GM12865 (cell line): ENCODE results near the gene SH3BGR.

Source experiments
- DNase-seq: peaks from one replicate; pipeline ENCODE4 v3.0.0; 2010; ENCODE audit warnings: low read depth
- H3K4me3 ChIP-seq: 2 replicates; pipeline ENCODE4 v1.5.1; 2011; ENCODE audit warnings: mild to moderate bottlenecking, low read depth, low read length, control low read depth
- TF ChIP-seq, protein P1 (sequence below): IDR thresholded peaks from 2 replicates; pipeline ENCODE4 v1.5.1; 2011; ENCODE audit warnings: low read length, control low read depth, low read depth, inconsistent platforms; ENCODE audit not compliant: insufficient read depth; ENCODE audit errors: missing control alignments

The SH3BGR gene

DNA sequence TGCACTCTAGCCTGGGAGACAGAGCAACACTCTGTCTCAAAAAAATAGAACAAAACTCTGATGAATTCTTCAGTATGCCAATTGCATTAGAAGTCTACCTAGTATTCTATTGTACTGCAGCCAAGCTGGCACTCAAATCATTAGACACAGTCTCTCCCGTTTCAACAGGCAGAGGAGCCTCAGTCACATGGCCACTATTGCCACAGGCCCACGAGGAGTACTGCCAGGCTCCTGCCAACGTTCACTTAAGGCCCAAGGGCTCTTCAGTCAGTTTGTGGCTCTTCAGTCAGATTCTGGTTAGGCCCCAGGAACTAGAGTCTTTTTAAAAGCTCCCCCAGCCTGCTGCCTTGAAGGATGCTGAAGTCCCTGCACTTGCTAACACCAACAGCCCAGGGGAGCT is 73.4 kb downstream of the SH3BGR start:
- DNase-seq: no peak
- TF ChIP-seq, protein P1, sequence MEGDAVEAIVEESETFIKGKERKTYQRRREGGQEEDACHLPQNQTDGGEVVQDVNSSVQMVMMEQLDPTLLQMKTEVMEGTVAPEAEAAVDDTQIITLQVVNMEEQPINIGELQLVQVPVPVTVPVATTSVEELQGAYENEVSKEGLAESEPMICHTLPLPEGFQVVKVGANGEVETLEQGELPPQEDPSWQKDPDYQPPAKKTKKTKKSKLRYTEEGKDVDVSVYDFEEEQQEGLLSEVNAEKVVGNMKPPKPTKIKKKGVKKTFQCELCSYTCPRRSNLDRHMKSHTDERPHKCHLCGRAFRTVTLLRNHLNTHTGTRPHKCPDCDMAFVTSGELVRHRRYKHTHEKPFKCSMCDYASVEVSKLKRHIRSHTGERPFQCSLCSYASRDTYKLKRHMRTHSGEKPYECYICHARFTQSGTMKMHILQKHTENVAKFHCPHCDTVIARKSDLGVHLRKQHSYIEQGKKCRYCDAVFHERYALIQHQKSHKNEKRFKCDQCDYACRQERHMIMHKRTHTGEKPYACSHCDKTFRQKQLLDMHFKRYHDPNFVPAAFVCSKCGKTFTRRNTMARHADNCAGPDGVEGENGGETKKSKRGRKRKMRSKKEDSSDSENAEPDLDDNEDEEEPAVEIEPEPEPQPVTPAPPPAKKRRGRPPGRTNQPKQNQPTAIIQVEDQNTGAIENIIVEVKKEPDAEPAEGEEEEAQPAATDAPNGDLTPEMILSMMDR: no peak
- H3K4me3 ChIP-seq: no peak overlapping the region

DNA sequence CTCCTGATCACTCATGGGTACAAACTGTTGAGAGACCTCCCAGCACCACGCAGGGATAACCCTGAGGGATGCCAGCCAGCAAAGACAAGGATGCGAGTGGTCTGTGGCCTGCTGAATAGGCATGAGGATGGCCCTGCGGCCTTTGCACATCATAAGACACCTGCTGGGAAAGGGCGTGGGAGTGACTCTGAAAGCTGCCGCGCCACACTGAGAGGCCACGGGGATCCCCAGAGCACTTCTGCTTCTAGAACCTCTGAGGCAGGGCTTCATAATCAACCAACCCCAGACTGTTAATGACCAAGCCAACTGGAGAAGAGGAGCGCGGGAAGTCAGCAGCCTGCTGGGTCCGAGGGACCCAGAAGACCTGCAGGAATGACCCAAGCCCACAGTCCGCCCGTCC is 73.8 kb downstream of the SH3BGR start:
- peak; percentile 9 for DNase-seq
- no peak overlapping the region for H3K4me3 ChIP-seq
- TF ChIP-seq, protein P1: no peak

DNA sequence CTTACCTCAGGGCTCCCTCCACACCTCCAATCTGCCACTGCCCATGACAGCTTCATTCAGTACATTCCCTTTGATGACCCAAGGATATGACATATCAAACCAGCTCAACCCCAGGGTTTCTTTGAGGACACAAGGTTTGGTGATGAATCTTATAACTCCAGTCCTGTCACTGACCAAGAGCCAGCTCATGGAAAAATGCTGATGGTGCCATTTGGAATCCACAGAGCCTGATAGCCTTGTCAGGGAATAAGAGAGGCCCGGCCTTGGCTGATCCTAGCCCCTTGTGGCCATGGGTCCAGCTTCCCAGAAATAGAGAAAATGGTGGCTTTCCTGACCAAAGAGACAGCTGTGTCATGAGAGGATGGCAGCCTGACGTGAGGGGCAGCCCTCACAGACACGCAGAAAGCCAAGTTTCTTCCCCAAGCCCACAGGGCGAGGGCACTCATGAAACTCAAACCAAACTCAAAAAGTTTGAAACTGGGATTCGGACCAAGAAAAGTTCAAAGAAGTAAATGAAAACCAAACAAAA is 75.4 kb downstream of the SH3BGR start:
- no peak overlapping the region for H3K4me3 ChIP-seq
- TF ChIP-seq, protein P1: no peak
- no peak for DNase-seq

DNA sequence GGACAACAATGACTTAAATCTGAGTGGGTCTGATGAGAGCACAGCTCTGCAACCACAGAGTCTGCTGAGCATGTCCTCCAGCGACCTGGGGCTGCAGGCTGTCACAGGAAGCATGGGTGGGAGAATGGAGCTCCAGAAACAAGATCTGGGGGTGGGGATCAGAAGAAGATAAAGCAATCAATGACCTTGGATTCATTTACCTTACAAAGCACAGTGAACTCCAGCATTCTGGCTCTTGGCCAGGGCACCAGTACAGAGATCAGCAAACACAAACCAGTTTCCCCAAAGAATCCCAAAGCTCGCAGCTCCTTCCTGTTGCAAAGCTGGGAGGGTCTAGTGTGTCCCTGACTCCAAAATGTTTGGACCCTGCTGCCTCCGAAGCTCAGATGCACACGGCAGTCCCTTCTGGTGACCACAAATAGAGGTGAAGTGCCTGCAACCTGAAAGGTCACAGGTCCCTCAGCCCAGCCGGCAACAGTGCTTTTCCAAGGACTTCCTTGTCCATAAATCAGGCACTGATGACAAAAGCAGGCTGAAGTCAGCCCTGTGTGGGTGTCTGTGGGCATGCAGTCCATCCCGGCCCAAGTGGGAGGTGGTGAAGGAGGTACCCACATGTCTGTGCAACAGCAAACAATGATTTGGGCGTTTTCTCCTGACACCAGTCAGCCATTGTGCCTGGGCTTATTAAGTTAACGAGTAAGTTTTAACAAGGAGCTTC is 76.1 kb downstream of the SH3BGR start:
- no peak for DNase-seq
- TF ChIP-seq, protein P1: no peak
- H3K4me3 ChIP-seq: no peak overlapping the region

DNA sequence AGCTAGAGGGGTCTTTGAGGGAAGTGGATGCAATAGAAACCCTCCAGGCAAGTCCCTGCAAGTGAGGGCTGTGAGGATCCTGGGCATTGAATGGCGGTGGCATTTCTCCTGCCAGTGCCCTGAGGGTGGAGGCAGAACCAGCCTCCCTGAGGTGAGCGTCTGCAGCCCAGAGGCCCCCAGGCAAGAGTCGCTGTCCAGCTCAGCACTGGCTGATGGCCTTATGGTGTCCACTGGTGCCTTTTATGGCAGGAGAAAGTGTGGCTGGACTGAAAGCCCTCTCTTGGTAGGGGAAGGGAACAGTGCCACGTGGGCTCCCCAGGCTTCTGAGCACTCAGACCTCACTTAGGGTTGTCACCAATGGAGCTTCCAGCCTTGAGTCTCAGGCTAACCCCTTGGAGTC is 77.3 kb downstream of the SH3BGR start:
- DNase-seq: no peak
- H3K4me3 ChIP-seq: no peak overlapping the region
- TF ChIP-seq, protein P1: no peak

DNA sequence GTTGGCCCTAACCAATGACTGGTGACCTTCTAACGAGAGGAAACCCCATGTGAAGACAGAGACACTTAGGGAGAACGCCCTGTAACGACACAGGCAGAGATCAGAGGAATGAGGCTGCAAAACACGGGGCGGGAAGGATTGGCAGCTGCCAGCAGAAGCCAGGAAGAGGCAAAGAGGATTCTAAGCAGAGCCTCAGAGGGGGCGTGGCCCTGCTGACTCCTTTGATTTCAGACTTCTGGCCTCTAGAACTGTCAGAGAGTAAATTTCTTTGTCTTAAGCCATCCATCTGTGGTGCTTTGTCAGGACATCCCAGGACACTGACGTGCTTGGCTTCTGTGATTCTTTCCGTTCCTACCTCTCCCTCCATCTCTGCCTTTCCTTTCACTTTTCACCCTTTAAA is 79.3 kb downstream of the SH3BGR start:
- no peak overlapping the region for H3K4me3 ChIP-seq
- TF ChIP-seq, protein P1: no peak
- no peak for DNase-seq

DNA sequence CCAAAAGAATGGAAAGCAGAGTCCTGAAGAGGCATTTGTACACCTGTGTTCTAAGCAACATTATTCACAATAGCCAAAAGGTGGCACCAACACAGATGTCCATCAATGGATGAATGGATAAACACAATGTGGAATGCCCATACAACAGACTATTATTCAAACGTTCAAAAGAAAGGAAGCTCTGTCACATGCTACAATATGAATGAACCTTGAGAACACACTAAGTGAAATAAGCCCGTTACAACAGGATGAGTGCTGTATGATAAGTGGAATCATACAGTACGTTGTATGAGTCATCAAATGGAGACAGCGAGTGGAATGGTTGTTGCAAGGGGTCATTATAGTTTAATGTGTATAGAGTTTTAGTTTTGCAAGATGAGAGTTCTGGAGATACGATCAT is 80.1 kb downstream of the SH3BGR start:
- TF ChIP-seq, protein P1: no peak
- H3K4me3 ChIP-seq: no peak overlapping the region
- no peak for DNase-seq
